ENCODE measurements around the gene TPSG1.

The TPSG1 gene

GRCh38 chr16:1216296-1216619 lies 8.8 kb downstream of the TPSG1 start:
- DNase-seq (ENCODE audit: low spot score), result no peak
- in situ Hi-C loops (cut with MboI; ENCODE audit: low sequenced_read_pairs, unreplicated experiment), result loop anchor here (25.0 kb wide), 1 partner anchor 96 kb away; the partner anchor contains the start of gene UBE2I
- no peak for TF ChIP-seq CTCF (IDR thresholded peaks at IDR 0.05; ENCODE audit: borderline replicate concordance, control extremely low read depth, extremely low read depth, insufficient read depth, missing control alignments)

GRCh38 chr16:1215574-1216295 lies 9.3 kb downstream of the TPSG1 start:
- no peak for DNase-seq (ENCODE audit: low spot score)
- no peak for TF ChIP-seq CTCF (IDR thresholded peaks at IDR 0.05; ENCODE audit: borderline replicate concordance, control extremely low read depth, extremely low read depth, insufficient read depth, missing control alignments)
- in situ Hi-C loops (cut with MboI; ENCODE audit: low sequenced_read_pairs, unreplicated experiment), result loop anchor here (25.0 kb wide), 1 partner anchor 97 kb away; the partner anchor contains the start of gene UBE2I

- no peak for TF ChIP-seq CTCF (IDR thresholded peaks at IDR 0.05; ENCODE audit: borderline replicate concordance, control extremely low read depth, extremely low read depth, insufficient read depth, missing control alignments)
- no peak for DNase-seq (ENCODE audit: low spot score)
- in situ Hi-C loops (cut with MboI; ENCODE audit: low sequenced_read_pairs, unreplicated experiment), result loop anchor here (25.0 kb wide), 1 partner anchor 98 kb away; the partner anchor contains the start of gene UBE2I
Observed at GRCh38 chr16:1214719-1215118, 10.3 kb downstream of the TPSG1 start.

- TF ChIP-seq CTCF (IDR thresholded peaks at IDR 0.05; ENCODE audit: borderline replicate concordance, control extremely low read depth, extremely low read depth, insufficient read depth, missing control alignments), result no peak
- DNase-seq (ENCODE audit: low spot score), result no peak
- in situ Hi-C loops (cut with MboI; ENCODE audit: low sequenced_read_pairs, unreplicated experiment), result loop anchor here (25.0 kb wide), 1 partner anchor 98 kb away; the partner anchor contains the start of gene UBE2I
Observed at GRCh38 chr16:1213796-1214372, 11.2 kb downstream of the TPSG1 start.

- in situ Hi-C loops (cut with MboI; ENCODE audit: low sequenced_read_pairs, unreplicated experiment), result loop anchor here (25.0 kb wide), 1 partner anchor 99 kb away; the partner anchor contains the start of gene UBE2I
- TF ChIP-seq CTCF (IDR thresholded peaks at IDR 0.05; ENCODE audit: borderline replicate concordance, control extremely low read depth, extremely low read depth, insufficient read depth, missing control alignments), result no peak
Observed at GRCh38 chr16:1213231-1213630, 11.8 kb downstream of the TPSG1 start.

GRCh38 chr16:1212616-1213194 lies 12.4 kb downstream of the TPSG1 start:
- in situ Hi-C loops (cut with MboI; ENCODE audit: low sequenced_read_pairs, unreplicated experiment), result loop anchor here (25.0 kb wide), 1 partner anchor 100 kb away; the partner anchor contains the start of gene UBE2I
- no peak for DNase-seq (ENCODE audit: low spot score)

More at GRCh38 chr16:1213231-1213630, 11.8 kb downstream of the TPSG1 start:
- DNase-seq (ENCODE audit: low spot score), result no peak

More at GRCh38 chr16:1212616-1213194, 12.4 kb downstream of the TPSG1 start:
- no peak for TF ChIP-seq CTCF (IDR thresholded peaks at IDR 0.05; ENCODE audit: borderline replicate concordance, control extremely low read depth, extremely low read depth, insufficient read depth, missing control alignments)
